T-helper 2 cell treated with Interferon-gamma antibody and Interleukin-4, amounts not matched to agents 5 μg/mL and 100 μg/mL, for 36 hours (primary cell): ENCODE results near the gene SDR39U1.

Experiments used
- DNase-seq: peaks from one replicate; pipeline ENCODE4 v3.0.0; 2021; ENCODE audit warnings: low spot score
- H3K27ac Mint-ChIP-seq: one replicate; pipeline ENCODE4 v1.8.0; 2021; ENCODE audit warnings: mild to moderate bottlenecking, mixed read lengths
- H3K27me3 Mint-ChIP-seq: one replicate; pipeline ENCODE4 v1.8.0; 2021; ENCODE audit warnings: low read depth, mixed read lengths
- H3K36me3 Mint-ChIP-seq: one replicate; pipeline ENCODE4 v1.8.0; 2021; ENCODE audit warnings: low read depth, mixed read lengths
- H3K4me1 Mint-ChIP-seq: one replicate; pipeline ENCODE4 v1.8.0; 2021; ENCODE audit warnings: low read depth, mixed read lengths
- H3K4me3 Mint-ChIP-seq: one replicate; pipeline ENCODE4 v1.8.0; 2022; ENCODE audit warnings: mild to moderate bottlenecking, moderate library complexity, mixed read lengths
- H3K9me3 Mint-ChIP-seq: one replicate; pipeline ENCODE4 v1.8.0; 2021; ENCODE audit warnings: mixed read lengths

Gene SDR39U1

GRCh38 chr14:24437736-24438067 lies 4.9 kb downstream of the SDR39U1 start:
- peak overlapping the region; percentile 33 for H3K4me3 Mint-ChIP-seq
- H3K27ac Mint-ChIP-seq, result peak overlapping the region; percentile 78

DNA sequence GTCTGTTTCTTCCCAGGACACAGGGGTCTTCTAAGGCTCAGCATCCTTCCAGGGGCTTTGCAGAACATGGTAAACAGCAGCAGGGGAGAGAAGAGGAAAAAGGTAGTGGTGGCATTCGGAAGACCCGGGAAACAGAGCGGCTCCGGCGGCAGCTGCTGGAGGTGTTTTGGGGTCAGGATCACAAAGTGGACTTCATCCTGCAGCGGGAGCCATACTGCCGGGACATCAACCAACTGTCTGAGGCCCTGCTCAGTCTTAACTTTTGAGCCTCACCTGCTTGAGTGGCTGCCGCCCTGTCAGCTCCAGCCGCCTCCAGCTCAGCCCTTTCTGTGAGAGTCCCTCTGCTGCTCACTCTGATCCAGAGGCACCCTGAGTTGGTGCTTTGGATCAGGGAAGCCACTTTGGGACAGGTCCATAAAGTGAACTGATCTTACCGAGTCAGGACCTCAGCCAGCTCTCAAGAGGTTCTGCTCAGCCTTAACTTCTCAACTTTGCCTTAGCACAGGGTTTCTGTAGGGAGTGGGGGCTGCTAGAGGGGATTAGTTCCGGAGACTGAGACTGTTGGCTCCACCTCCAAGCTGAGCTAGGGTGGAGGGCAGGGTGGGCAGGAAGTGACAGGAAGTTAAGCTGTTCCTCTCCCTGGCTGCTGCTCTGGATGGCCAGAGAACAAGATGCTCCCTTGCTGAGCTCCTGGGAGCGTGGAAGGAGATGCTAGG lies 5.4 kb downstream of the SDR39U1 start:
- no peak for DNase-seq
- Mint-ChIP-seq H3K27me3 (no peaks in the 10 kb centered on the region), H3K27ac (peak overlapping the region; percentile 78), H3K9me3 (no peaks in the 10 kb centered on the region), H3K36me3 (peaks cover 71% of the 10 kb centered on the region), H3K4me3 (peak overlapping the region; percentile 50), H3K4me1 (peaks cover 49% of the 10 kb centered on the region)

More at GRCh38 chr14:24437736-24438067, 4.9 kb downstream of the SDR39U1 start:
- DNase-seq, result no peak
- Mint-ChIP-seq H3K36me3 (peaks cover 74% of the 10 kb centered on the region), H3K9me3 (no peaks in the 10 kb centered on the region), H3K27me3 (no peaks in the 10 kb centered on the region), H3K4me1 (peaks cover 53% of the 10 kb centered on the region)

DNA sequence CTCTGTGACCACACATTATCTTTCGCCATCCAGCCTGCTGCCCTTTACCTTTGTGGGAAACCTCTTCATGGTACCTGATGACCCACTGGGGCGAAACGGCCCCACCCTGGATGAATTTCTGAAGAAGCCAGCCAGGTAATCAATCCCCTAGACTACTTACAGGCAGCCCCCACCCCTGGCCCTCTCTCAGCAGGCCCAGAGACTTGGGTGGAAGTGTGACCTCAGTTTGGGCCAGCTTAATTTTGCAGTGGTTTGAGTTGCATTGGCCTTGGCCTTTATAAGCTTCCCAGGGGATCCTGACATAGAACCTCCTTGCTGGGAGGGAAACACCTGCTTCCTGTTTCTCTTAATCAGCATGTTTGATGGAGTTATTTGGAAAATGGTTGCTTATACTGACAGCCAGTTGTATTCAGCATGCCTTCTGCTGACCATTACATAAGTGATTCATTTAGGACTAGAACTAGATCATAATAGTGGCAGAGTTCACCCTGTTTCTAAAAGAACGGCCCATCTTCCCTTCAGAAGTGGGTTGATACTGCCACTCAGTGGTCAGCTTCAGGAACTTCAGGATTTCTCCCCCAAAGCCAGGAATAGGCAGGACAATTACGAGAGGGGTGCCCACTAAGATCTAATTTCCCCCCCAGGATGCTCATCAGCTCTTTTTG lies 6.1 kb downstream of the SDR39U1 start:
- no peaks in the 10 kb centered on the region for H3K27me3 Mint-ChIP-seq
- H3K4me3 Mint-ChIP-seq, result peak overlapping the region; percentile 50
- H3K36me3 Mint-ChIP-seq, result peaks cover 73% of the 10 kb centered on the region
- no peaks in the 10 kb centered on the region for H3K9me3 Mint-ChIP-seq
- peaks cover 48% of the 10 kb centered on the region for H3K4me1 Mint-ChIP-seq
- peak; percentile 26 for DNase-seq
- peak overlapping the region; percentile 78 for H3K27ac Mint-ChIP-seq

- peaks cover 47% of the 10 kb centered on the region for H3K4me1 Mint-ChIP-seq
- no peak overlapping the region for H3K27ac Mint-ChIP-seq
- no peaks in the 10 kb centered on the region for H3K9me3 Mint-ChIP-seq
- no peaks in the 10 kb centered on the region for H3K27me3 Mint-ChIP-seq
- peaks cover 75% of the 10 kb centered on the region for H3K36me3 Mint-ChIP-seq
- H3K4me3 Mint-ChIP-seq, result no peak overlapping the region
- no peak for DNase-seq
Observed at GRCh38 chr14:24435998-24436354, 6.6 kb downstream of the SDR39U1 start.

- no peak for DNase-seq
- peaks cover 71% of the 10 kb centered on the region for H3K36me3 Mint-ChIP-seq
- H3K9me3 Mint-ChIP-seq, result no peaks in the 10 kb centered on the region
- peak overlapping the region; percentile 18 for H3K27ac Mint-ChIP-seq
- peaks cover 43% of the 10 kb centered on the region for H3K4me1 Mint-ChIP-seq
- H3K27me3 Mint-ChIP-seq, result no peaks in the 10 kb centered on the region
- no peak overlapping the region for H3K4me3 Mint-ChIP-seq
Observed at GRCh38 chr14:24435192-24435810, 7.3 kb downstream of the SDR39U1 start.

DNA sequence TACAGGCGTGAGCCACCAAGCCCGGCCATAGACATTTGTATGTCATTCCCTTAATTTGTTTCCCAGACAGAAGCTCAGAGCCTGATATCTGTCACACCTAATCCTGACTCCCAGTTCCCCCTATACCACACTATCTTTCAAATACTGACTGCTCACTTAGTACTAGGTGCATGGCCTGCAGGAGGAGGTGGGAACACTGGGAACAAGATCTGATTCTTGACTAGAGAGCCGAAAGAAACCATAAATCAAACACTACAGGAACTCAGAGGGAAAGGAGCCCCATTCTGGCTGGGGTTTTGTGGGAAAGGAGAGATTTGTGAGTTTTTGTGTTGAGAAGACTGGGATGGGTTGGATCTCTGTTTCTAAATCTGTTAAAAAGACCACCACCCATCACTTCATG lies 7.9 kb downstream of the SDR39U1 start:
- no peak for DNase-seq
- Mint-ChIP-seq H3K4me3 (no peak overlapping the region), H3K36me3 (peaks cover 70% of the 10 kb centered on the region), H3K4me1 (peaks cover 42% of the 10 kb centered on the region), H3K27ac (no peak overlapping the region), H3K9me3 (no peaks in the 10 kb centered on the region), H3K27me3 (no peaks in the 10 kb centered on the region)

- peaks cover 42% of the 10 kb centered on the region for H3K4me1 Mint-ChIP-seq
- no peak overlapping the region for H3K4me3 Mint-ChIP-seq
- peaks cover 63% of the 10 kb centered on the region for H3K36me3 Mint-ChIP-seq
- no peak overlapping the region for H3K27ac Mint-ChIP-seq
- H3K9me3 Mint-ChIP-seq, result no peaks in the 10 kb centered on the region
- no peaks in the 10 kb centered on the region for H3K27me3 Mint-ChIP-seq
- no peak for DNase-seq
Observed at GRCh38 chr14:24434036-24434435, 8.5 kb downstream of the SDR39U1 start.

- no peak overlapping the region for H3K4me3 Mint-ChIP-seq
- H3K27ac Mint-ChIP-seq, result no peak overlapping the region
- DNase-seq, result no peak
- H3K36me3 Mint-ChIP-seq, result peaks cover 50% of the 10 kb centered on the region
- no peaks in the 10 kb centered on the region for H3K9me3 Mint-ChIP-seq
- no peaks in the 10 kb centered on the region for H3K27me3 Mint-ChIP-seq
- H3K4me1 Mint-ChIP-seq, result peaks cover 39% of the 10 kb centered on the region
Observed at GRCh38 chr14:24432259-24433131, 10.1 kb downstream of the SDR39U1 start.

DNA sequence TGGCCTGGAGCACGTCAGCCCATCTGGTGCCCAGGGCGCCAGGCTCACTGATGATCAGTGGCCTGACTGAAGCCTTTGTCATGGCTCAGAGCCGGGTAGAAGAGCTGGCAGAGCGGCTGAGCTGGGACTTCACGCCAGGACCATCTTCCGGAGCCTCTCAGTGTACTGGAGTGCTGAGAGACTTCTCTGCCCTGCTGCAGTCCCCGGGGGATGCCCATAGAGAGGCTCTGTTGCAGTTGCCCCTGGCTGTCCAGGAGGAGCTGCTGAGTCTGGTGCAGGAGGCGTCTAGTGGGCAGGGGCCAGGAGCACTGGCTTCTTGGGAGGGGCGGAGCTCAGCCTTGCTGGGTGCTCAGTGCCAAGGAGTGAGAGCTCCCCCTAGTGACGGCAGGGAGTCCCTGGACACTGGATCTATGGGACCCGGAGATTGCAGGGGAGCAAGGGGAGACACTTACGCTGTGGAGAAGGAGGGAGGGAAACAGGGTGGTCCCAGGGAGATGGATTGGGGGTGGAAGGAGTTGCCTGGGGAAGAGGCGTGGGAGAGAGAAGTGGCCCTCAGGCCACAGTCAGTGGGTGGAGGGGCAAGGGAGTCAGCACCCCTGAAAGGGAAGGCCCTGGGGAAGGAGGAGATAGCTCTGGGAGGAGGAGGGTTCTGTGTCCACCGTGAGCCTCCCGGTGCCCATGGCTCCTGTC lies 10.9 kb downstream of the SDR39U1 start:
- peak overlapping the region; percentile 94 for H3K27ac Mint-ChIP-seq
- H3K4me3 Mint-ChIP-seq, result peak overlapping the region; percentile 87
- DNase-seq, result peak; percentile 87
- peaks cover 36% of the 10 kb centered on the region for H3K4me1 Mint-ChIP-seq
- no peaks in the 10 kb centered on the region for H3K27me3 Mint-ChIP-seq
- H3K36me3 Mint-ChIP-seq, result peaks cover 43% of the 10 kb centered on the region
- no peaks in the 10 kb centered on the region for H3K9me3 Mint-ChIP-seq

DNA sequence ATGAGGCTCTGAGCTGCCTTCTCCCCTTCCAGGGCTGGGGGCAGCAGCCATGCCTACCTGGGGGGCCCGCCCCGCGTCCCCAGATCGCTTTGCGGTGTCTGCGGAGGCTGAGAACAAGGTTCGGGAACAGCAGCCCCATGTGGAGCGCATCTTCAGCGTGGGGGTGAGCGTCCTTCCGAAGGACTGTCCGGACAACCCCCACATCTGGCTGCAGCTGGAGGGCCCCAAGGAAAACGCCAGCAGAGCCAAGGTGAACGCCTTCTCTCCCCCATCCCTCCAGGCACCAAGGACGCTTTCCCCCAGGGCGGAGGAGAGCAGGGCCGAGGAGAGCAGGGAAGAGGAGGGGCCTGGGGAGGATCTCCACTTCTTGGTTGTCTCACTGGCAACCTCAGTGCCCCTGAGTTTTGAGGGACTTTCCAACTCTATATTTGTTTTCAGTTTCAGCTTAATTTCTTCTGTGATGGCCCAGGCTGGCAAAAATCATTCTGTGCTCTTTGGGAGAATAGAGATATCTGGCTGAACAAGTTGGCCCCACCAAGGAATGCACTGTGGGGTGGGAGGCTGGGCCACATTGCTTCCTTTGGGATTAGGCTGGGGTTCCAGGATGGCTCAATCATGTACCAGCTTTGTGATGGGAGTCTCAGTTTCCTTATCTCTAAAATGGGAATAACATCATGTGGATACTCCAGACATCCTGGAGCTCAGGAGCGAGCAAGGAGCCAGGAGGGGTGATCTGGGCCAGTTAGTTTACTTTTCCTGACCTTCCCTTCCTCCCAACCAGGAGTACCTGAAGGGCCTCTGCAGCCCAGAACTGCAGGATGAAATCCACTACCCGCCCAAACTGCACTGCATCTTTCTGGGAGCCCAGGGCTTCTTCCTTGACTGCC lies 11.7 kb downstream of the SDR39U1 start:
- peak overlapping the region; percentile 94 for H3K27ac Mint-ChIP-seq
- H3K36me3 Mint-ChIP-seq, result peaks cover 39% of the 10 kb centered on the region
- peaks cover 38% of the 10 kb centered on the region for H3K4me1 Mint-ChIP-seq
- H3K27me3 Mint-ChIP-seq, result no peaks in the 10 kb centered on the region
- DNase-seq, result peak; percentile 67
- H3K9me3 Mint-ChIP-seq, result no peaks in the 10 kb centered on the region
- peak overlapping the region; percentile 87 for H3K4me3 Mint-ChIP-seq

GRCh38 chr14:24430143-24430681 lies 12.4 kb downstream of the SDR39U1 start:
- no peaks in the 10 kb centered on the region for H3K9me3 Mint-ChIP-seq
- H3K27me3 Mint-ChIP-seq, result no peaks in the 10 kb centered on the region
- peaks cover 43% of the 10 kb centered on the region for H3K4me1 Mint-ChIP-seq
- peaks cover 34% of the 10 kb centered on the region for H3K36me3 Mint-ChIP-seq
- peak overlapping the region; percentile 87 for H3K4me3 Mint-ChIP-seq
- no peak for DNase-seq
- H3K27ac Mint-ChIP-seq, result peak overlapping the region; percentile 94

DNA sequence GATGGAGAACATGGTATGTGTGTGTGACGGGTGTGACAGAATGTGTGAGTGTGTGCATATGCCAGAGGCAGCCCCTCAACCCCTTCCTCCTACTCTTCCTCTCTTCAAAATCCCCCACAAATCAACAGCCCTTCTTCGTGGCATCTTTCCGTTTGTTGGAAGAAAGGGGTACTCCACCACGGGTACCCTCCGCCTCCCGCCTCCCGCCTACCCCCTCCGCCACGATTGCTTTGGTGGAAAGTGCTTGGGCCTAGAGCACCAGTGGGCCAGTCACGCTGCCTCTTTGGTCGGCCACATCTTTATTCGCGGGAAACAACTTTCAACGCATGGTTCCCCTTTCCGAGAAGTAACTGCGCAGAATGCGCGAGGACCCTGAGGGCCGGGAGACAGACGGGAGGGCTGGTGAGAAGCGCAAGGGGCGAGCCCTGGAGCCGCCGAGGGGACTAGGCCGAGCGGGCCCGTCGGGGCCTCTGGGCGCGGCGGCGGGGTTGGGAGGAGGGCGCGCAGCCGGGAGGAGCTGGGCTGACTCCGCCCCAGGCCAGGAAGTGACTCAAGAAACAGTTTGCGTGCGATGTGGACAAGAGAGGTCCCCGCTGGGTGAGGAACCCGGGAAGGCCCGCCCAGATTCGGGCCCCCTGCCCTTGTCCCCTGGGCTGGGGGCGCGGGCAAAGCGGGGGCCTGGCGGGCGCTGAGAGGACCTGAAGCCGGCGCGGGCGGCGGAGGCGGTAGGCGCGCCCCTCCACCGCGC lies 13.0 kb downstream of the SDR39U1 start, which contains the start of the genes CBLN3 and KHNYN:
Gene CBLN3 (minus strand): TSS at position 274 of the 748 bp plus-strand sequence. CDS start 614 bp downstream, outside the sequence.
Gene KHNYN (plus strand): TSS at position 560 of the 748 bp plus-strand sequence. CDS start 777 bp downstream, outside the sequence.
- peak; percentile 89 for DNase-seq
- Mint-ChIP-seq H3K4me1 (peaks cover 42% of the 10 kb centered on the region), H3K27me3 (no peaks in the 10 kb centered on the region), H3K36me3 (peaks cover 29% of the 10 kb centered on the region), H3K27ac (peak within 1 kb of the TSS; percentile 98), H3K4me3 (peak within 1 kb of the TSS; percentile 92), H3K9me3 (no peaks in the 10 kb centered on the region)
